Measurements from ENCODE around the gene PBRM1. TPM values are rescaled to one million over a fixed set of nuclear protein-coding genes. Genes with fewer than 3 reads are reported as not detected.

PBRM1 gene
- total and polyA plus RNA-seq, 2 of the 8 experiments (the other 6 are each of a cell fraction or from before 2014, with no cell fraction given), result 19.3 to 65.8 TPM

DNA sequence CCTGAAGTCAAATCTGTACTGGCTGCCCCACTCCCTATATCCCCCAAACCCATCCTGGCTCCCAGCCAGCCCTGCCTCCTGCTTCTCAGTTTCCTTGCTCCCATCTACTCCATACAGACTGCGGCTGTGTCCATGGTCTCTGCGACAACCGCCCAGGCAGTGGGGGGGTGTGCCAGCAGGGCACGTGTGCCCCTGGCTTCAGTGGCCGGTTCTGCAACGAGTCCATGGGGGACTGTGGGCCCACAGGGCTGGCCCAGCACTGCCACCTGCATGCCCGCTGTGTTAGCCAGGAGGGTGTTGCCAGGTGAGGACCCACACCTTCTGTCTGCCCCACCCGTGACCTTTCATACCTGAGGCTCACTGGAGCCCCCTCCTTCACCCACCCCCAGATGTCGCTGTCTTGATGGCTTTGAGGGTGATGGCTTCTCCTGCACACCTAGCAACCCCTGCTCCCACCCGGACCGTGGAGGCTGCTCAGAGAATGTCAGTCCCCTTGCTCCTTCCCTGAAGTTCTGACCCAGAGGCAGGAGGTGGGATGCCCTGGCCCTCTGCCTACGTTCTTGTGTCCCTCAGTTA, 175.9 kb downstream of the PBRM1 start:
- H3K27me3 ChIP-seq (replicated peaks in 1 of 4; ENCODE audit: control insufficient read depth in 3 of 4, extremely low read depth in 1 of 4, insufficient read depth in 3 of 4, low read length in 3 of 4), result no peaks in the 10 kb centered on the region
- no peak overlapping the region for H4K5ac ChIP-seq (ENCODE audit: insufficient read length, low read depth, low read length)
- H3K23me2 ChIP-seq (ENCODE audit: low read depth, low read length), result no peaks in the 10 kb centered on the region
- H3K18ac ChIP-seq (ENCODE audit: extremely low read depth, low read length), result no peak overlapping the region
- no peak overlapping the region for H3K23ac ChIP-seq (ENCODE audit: insufficient read length)
- H4K20me1 ChIP-seq (replicated peaks in 1 of 2; ENCODE audit: control insufficient read depth in 1 of 2, insufficient read depth in 2 of 2, low read length in 2 of 2), result no peaks in the 10 kb centered on the region
- no peak overlapping the region for H3K27ac ChIP-seq (ENCODE audit: low read depth, low read length)
- no peak overlapping the region for H3K4me2 ChIP-seq (ENCODE audit: insufficient read depth in 1 of 2, low read depth in 2 of 2, low read length in 2 of 2)
- H2BK120ac ChIP-seq (replicated peaks; ENCODE audit: low read depth, low read length), result no peak overlapping the region
- H3K4ac ChIP-seq (replicated peaks; ENCODE audit: insufficient read length, low read depth, low read length), result no peak overlapping the region
- peaks cover 0 to 4% (median 0%) of the 10 kb centered on the region in 4 experiments; a peak in 1 of 7 replicates for H3K4me1 ChIP-seq (replicated peaks in 1 of 4; ENCODE audit: control insufficient read depth in 3 of 4, insufficient read depth in 4 of 4, low read length in 3 of 4)
- H3K4me3 ChIP-seq (ENCODE audit: extremely low read depth in 1 of 4, insufficient read depth in 2 of 4, low read depth in 3 of 4, low read length in 4 of 4), result no peak overlapping the region
- no peak overlapping the region for H3K56ac ChIP-seq (replicated peaks; ENCODE audit: insufficient read length, low read depth, low read length)
- H3K14ac ChIP-seq (ENCODE audit: insufficient read length), result no peak overlapping the region
- FAIRE-seq (no peak), DNase-seq (ENCODE audit: low read depth in 1 of 2, low spot score in 2 of 2) (no peak)
- no peak overlapping the region for H3K9ac ChIP-seq (replicated peaks in 1 of 4; ENCODE audit: extremely low read depth in 1 of 4, low read depth in 3 of 4, low read length in 3 of 4)
- CTCF ChIA-PET (ENCODE audit: partially characterized antibody), result interaction anchor here (1.0 to 3.5 kb wide), 4 partner anchors 8 to 291 kb away, joined by 3 to 10 read pairs (median 3); no protein-coding TSS in a partner anchor
- H2AK5ac ChIP-seq (ENCODE audit: low read depth, low read length), result no peak overlapping the region
- no peak overlapping the region for H2BK5ac ChIP-seq (ENCODE audit: low read depth, low read length)
- no peak overlapping the region for H2BK15ac ChIP-seq (ENCODE audit: low read length)
- no peak overlapping the region for H4K8ac ChIP-seq (ENCODE audit: extremely low read depth, insufficient read depth, low read length)
- no peaks in the 10 kb centered on the region for H3K79me1 ChIP-seq (ENCODE audit: low read depth, low read length)
- H3K36me3 ChIP-seq (ENCODE audit: control insufficient read depth in 2 of 4, insufficient read depth in 4 of 4, low read length in 3 of 4), result no peaks in the 10 kb centered on the region
- no peaks in the 10 kb centered on the region for H3K9me3 ChIP-seq (ENCODE audit: insufficient read depth in 2 of 2, low read depth in 1 of 2, low read length in 1 of 2)
- 85% methylated on average over 12 of the region's 12 CpGs; no CpG with 5 or more reads in 1 of the 2 experiments for WGBS, 2 experiments (ENCODE audit: extremely low coverage in 1 of 2, insufficient coverage in 1 of 2, insufficient read length in 1 of 2, insufficient replicate concordance in 2 of 2, low coverage in 1 of 2, low lambda C conversion rate in 2 of 2, missing lambda C conversion rate in 1 of 2)
- H2BK12ac ChIP-seq (ENCODE audit: low read depth, low read length), result no peak overlapping the region
- no peak overlapping the region for H2BK20ac ChIP-seq (ENCODE audit: low read length)
- POLR2A ChIA-PET (ENCODE audit: partially characterized antibody), result interaction anchor here (1.8 to 4.1 kb wide), 2 partner anchors 12 to 14 kb away, joined by 4 to 16 read pairs; no protein-coding TSS in a partner anchor
- H4K91ac ChIP-seq (replicated peaks; ENCODE audit: insufficient read length, low read length), result no peak overlapping the region
- H2AFZ ChIP-seq (ENCODE audit: low read length), result no peak overlapping the region
- TF ChIP-seq RAD21 (IDR thresholded peaks at IDR 0.05 in 1 of 2, conservative IDR thresholded peaks at IDR 0.05 in 1 of 2; ENCODE audit: low read depth in 2 of 2, low read length in 2 of 2) (0 out of 4 replicates have a peak, but pooled peaks of 1 of the 2 experiments have one; percentile 22), HDAC6 (IDR thresholded peaks at IDR 0.05; ENCODE audit: low read depth, low read length) (no peak)
- TF ChIP-seq, protein P1, sequence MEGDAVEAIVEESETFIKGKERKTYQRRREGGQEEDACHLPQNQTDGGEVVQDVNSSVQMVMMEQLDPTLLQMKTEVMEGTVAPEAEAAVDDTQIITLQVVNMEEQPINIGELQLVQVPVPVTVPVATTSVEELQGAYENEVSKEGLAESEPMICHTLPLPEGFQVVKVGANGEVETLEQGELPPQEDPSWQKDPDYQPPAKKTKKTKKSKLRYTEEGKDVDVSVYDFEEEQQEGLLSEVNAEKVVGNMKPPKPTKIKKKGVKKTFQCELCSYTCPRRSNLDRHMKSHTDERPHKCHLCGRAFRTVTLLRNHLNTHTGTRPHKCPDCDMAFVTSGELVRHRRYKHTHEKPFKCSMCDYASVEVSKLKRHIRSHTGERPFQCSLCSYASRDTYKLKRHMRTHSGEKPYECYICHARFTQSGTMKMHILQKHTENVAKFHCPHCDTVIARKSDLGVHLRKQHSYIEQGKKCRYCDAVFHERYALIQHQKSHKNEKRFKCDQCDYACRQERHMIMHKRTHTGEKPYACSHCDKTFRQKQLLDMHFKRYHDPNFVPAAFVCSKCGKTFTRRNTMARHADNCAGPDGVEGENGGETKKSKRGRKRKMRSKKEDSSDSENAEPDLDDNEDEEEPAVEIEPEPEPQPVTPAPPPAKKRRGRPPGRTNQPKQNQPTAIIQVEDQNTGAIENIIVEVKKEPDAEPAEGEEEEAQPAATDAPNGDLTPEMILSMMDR (IDR thresholded peaks at IDR 0.05; ENCODE audit: control extremely low read depth in 1 of 3, insufficient read depth in 1 of 3, low read depth in 1 of 3, low read length in 3 of 3), result peak in 1 of 3 experiments; percentile 12; a peak in 1 of 4 replicates
- H3K79me2 ChIP-seq (ENCODE audit: control insufficient read depth in 1 of 2, insufficient read depth in 2 of 2, low read length in 2 of 2), result no peaks in the 10 kb centered on the region

All from H1 (cell line).